Esophagus mucosa (tissue), 1 donor: ENCODE results near the gene BARD1. TPM values are rescaled to one million over a fixed set of nuclear protein-coding genes. Genes with fewer than 3 reads are reported as not detected.
"Not testable (repeated sequence)": the region's sequence is repeated elsewhere in the genome, so short reads cannot be mapped to it uniquely, and the experiment has no call there.

Source experiments
- ATAC-seq: fragments of 200-7000 bp; cut with Tn5 transposase; one replicate; pipeline ENCODE4 v1.9.1; 2020
- total RNA-seq: library from RNA; stranded (reverse); gene quantifications from one replicate; pipeline ENCODE4 v1.2.4, GENCODE V29; 2023
- donor health status: DM: yes; HTN: yes; CAD: no.

BARD1 gene
- total RNA-seq, 1 donor from 2014 or later: 18.5 TPM

DNA sequence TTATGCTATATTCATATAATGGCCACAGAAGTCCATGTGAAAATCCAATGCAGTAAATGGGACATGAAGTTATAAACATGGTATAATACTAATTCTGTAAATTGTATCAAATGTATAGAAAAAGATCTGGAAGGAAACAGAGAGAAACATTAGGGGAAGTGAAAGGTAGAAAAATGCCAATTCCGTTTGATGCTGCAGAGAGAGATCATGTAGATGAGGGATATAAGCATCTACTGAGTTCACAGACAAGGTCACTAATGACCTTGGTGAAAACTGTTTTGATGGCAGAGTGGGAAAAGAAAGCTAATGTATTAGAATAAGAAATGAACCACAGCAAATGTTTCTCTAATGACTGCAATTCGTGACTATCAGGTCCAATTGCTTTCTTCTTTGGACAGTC lies 56.0 kb downstream of the BARD1 start:
- no peak for ATAC-seq

DNA sequence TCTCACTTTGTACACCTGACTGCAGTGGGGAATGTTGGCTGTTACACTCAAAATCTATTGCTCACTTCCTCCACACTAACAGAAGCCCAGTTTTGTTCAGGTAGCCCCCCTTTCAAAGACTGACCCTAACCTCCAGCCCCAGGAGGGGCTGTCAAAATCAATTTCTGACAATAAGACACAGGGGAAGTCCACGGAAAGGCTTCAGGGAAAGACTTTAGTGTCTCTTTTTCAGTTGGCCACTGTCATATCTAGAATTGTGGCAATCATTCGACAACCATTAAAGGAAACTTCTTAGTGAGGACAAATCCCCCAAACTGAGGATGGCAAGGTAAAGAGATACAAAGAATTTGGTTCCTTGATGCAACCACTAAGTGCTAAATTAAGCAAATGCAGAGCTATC lies 59.0 kb downstream of the BARD1 start:
- ATAC-seq: no peak

DNA sequence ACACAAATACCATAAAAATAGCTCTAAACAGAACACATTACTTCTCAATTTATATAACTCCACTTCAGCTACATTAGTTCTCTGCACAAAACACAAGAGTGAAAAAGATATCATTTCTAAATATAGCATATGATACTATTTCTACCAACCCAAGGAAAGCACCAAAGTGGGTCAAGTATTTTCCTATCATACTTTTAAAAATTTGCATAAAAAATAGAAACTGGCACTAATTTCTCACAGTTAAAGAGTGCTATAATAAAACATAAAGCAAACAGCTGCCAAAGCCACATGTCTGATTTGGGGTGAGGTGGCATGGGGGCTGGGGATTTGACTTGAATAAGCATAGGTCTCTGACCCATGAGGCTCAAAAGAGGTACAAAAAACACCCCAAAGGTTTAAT lies 61.5 kb downstream of the BARD1 start:
- no peak for ATAC-seq

DNA sequence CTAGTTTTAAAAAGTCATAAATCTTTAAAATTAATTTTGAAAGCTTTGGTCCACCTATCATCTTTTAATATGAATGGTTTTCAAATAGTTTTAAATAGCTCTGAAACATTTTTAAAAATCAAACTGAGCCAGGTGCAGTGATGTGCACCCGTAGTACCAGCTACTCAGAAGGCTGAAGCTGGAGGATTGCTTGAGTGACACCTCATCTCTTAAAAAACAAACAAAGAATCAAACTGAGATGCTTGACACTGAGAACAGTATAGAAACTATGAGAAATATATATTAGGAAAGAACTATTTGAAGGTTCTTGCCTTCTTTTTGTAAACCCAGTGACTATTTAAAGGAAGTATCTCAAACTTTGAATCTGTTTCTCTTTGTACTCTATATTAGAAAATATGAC lies 67.4 kb downstream of the BARD1 start:
- ATAC-seq: no peak

DNA sequence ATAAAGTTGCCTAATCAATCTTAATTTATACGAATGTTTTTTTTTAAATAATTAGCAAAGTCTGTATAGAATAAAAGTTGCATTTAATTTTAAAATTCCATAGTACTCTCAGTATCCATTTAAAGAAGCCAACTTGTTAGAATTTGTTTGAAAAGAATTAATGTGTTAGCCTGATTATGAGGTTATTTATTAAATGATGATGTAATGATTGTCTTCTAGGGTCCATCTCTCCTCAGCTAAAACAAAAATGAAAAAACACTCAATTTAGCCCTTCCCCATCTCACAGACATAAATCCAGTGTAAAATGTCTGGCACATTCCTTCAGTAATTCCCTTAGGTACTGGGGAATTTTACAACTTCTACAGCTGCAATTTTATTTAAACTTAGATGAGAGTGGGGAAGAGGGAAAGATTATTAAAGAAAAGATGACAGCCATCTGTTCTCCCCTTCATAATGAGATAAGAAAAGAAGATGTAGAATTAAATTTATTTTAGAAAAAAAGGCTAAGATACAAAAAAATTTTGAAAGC lies 68.6 kb downstream of the BARD1 start:
- no peak for ATAC-seq

DNA sequence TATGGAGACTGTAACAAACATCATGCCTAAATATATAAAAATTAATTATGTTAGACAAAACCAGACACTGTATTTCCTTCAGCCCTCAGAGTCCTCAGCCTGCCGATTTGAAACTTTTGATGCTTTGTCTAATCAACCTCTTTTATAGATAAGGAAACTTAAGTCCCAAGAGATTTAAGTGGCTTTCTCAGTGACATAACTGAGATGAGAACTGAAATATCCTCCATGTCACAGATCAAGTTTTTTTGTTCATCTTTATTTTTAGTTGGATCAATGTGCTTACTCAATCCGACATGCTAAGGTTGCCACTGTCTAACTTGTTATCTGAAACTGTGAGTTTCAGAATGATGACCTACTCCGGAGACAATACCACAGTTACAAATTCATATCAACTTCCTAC lies 72.3 kb downstream of the BARD1 start:
- ATAC-seq: no peak

DNA sequence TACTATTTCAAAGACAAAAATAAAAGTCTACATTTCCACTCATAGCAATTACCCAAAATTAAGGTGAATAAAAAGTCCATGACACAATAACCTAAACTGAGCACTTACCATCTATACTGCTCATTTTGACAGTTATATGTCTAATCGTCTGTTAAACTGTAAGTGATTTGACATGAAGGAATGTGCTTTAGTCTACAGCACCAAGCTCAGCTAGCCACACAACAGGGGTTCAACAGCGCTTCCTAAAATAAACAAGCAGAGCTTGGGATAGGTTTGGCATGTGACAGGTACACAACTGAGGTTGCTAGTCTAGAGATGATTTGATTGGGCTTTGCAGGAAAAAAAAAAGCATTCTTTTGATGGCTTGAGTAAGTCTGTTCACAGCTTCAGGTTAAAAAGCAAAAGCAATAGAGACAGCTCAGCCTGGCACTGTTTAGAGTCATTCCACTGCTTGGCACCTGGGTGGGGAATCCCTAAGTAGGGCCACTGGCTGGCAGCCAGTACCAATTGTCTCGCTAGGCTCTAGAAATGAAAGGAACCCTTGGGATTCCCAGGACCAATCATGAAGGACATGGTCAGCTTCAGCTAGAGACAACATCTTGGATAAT lies 78.6 kb downstream of the BARD1 start:
- no peak for ATAC-seq

DNA sequence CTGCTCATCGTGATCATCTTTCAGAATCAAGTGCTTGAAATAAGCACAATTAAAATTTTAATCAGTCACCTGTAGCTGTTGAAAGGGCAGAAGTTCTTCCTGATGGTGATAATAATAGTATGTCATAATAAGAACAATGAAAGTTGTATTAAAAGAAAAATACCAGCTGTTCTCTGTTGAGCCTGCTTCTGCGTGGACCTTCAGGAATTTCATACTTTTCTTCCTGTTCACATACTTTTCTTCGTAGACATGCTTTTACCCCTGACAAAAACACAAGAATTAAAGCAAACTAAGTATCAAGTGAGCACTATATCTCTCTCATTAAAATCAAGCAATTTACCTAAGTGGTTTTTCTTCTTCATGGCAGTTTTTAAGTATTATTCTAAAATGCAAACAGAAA lies 79.2 kb downstream of the BARD1 start:
- ATAC-seq: no peak

DNA sequence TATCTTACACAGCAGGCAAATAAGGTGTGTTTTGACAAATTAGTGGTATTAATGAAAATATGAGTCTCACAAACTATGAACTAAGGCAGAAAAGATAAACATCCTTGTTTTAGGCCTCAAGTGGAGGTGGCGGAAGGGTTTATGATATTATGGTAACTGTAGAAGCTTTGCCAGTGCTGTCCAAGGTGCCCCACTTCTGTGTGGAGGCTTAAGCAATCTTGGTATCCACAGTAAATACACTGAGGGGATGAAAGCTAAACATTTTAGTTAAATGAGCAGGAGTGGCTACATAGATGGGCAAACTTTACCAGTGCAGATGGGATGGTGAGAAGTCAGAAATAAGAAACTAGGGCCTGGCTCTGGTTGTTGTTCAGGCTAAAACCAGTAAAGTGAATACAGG lies 84.7 kb downstream of the BARD1 start:
- ATAC-seq: no peak

DNA sequence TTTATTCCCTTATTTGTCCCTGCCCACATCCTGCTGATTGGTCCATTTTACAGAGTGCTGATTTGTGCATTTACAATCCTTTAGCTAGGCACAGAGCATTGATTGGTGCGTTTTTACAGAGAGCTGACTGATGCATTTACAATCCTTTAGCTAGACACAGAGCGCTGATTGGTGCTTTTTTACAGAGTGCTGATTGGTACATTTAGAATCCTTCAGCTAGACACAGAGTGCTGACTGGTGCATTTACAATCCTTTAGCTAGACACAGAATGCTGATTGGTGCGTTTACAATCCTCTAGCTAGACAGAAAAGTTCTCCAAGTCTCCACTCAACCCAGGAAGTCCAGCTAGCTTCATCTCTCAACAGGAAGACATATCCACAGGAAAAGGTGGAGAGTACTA lies 91.6 kb downstream of the BARD1 start:
- not testable (repeated sequence) for ATAC-seq

DNA sequence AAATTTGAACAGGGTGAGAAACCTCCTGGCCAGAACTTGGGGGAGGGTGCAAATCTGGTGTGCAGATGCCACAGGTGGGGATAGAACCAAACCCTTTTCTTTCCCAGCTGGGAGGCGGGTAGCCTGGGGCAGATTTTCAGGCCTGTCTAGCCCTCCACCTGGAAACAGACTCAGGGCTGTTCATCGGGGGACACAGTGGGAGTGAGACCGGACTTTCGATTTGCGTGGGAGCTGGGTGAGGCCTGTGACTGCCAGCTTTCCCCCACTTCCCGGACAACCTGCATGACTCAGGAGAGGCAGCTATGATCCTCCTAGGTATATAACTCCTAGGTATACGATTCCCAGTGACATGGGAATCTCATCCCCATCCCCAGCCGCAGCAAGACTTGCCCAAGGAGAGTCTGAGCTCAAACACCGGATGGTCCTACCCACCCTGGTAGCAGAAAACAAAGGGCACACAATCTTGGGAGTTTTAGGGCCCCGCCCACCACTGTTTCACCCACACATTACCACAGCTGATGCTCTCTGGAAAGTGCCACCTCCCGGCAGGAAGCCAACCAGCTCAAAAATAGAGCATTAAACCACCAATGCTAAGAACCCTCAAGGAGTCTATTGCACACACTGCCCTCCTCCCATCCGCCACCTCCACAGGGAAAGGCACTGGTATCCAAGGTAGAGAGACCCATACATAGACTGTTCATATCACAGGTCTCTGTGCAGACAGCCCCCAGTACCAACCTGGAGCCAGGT lies 92.5 kb downstream of the BARD1 start:
- ATAC-seq: no peak

DNA sequence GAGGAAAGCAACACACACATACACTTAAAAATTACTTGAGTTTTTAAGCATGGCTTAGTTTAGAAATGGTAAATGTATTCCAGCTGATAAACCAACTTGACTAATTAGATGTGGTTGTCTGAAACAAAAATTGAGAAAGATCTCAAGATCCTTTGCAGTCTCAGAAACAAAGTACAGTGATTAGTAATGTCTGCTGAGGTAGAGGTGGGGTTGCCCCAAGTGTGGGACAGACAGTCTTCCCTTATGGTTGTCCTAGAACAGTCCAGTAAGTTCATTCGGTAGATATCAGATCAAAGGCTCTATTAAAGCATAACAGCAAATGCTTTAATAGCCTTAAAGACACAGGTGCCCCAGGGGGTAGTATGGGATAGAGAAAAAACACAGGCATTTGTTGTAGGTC lies 94.5 kb downstream of the BARD1 start:
- no peak for ATAC-seq

DNA sequence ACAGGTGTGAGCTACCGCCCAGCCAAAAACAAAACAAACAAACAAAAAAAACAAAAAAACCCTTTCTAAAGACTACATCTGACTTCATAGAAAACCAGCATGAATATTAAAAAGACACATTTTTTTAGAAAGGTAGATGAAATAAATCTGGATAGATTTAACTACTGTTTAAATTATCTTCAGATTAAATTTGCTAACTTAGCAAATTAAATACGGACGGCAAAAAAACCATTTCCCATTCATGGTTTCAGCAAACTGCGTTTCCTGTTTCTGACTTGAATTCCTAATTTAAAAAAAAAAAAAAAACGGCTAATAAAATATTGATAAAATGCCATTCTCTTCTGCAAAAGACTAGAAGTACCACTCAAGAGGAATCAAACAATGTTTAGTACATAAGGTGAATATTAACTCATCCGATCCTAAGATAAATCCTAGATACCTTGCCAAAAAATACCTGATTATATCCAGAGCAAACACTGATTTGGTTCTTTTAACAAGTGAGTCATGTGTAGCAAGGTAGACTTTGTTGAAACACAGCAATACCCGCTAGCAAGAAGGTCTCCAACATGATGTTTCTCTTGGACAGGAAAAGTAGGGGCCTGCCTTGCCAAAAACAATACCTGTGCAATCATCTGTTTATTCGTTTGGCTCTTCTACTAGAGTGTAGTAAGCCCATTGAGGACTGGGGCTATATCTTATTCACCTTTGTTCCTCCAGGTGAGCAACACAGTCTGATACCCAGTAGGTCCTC lies 96.2 kb downstream of the BARD1 start:
- peak; percentile 65 for ATAC-seq

DNA sequence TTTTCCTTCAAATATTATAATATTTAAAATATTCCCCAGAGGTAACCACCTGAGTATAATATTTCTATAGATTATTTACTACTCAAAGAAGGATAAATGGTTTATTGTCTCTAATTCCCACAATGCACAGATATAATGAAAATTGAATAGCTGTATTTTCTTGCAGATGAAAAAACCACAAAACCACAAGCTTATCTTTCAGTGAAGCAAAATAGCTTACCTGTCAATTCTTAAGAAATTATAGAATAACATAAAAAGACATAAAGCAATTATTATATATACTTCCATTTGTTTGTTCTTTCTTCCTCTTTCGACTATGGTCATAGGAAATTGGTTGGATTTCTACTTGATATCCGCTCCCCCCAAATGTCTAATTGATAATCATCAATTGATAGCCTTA lies 98.8 kb downstream of the BARD1 start:
- ATAC-seq: no peak

DNA sequence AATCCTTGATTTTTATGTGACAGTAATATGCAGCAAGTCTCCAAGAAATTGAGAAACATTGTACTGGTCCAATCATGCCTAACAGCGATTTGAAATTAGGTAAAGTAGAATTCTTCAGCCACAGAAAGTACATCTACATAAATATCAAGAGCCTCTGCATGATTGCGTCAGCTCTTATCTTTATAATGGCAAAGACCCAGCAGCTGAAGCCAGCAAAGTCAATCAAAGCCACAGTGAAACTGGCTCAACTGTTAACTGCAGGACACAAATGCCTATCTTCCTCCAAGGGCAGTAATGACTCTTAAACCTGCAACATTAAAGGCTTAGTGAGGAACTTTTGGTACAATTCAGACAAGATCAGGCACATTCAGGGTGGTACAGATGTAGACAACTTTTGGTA lies 102.5 kb downstream of the BARD1 start:
- peak; percentile 43 for ATAC-seq

DNA sequence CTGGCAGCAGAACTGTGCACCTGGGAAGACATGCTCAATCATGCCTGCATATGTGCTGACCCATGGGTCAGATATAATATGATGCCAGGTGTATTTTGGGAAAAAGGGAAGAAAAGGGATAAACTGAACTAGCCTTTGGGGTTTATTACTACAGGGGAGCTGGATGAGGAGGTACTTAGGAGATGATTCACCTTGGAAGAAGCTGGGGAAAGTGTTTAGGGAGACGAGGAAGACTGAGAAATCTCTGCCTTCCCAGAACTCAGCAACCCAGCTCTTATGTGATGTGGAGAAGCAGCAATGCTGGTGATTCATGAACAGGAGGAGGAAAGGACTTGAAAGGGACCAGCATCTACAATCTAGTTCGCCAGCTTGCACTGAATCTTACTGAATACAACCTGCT lies 110.2 kb downstream of the BARD1 start:
- ATAC-seq: peak; percentile 58

DNA sequence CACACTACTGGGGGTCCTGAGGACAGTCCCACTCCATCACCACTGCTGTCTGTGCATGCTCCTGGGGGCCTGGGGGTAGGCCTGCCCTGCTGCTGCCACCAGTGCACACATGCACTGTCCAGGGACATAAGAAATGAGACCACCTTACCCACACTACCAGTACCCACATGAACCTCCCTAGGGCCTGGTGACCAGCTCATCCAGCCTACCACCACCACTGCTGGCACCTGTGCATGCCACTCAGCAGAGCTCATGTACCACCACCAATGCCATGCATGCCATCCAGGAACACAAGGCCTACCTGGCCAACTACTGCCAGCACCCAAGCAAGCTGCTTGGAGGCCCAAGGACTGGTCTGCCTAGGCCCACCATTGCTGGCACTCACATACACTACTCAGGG lies 112.8 kb downstream of the BARD1 start:
- no peak for ATAC-seq

DNA sequence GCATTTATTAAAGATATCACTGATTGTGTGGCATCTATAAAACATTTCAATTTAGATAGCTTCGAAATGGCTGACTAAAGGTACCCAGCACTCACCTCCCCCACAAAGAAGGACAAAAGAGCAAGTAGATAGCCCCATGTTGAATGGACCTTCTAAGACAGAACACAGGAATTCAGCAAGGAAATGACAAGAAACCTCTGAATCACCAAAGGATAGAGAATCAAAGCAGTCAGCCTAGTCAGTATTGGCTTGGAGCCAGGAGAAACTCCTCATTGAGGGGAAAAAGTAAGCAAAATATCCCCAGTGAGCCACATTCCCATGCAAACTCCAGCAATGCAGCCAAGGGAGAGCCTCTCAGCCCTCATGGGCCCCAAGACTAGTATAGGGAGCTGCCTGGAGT lies 113.7 kb downstream of the BARD1 start:
- ATAC-seq: no peak

DNA sequence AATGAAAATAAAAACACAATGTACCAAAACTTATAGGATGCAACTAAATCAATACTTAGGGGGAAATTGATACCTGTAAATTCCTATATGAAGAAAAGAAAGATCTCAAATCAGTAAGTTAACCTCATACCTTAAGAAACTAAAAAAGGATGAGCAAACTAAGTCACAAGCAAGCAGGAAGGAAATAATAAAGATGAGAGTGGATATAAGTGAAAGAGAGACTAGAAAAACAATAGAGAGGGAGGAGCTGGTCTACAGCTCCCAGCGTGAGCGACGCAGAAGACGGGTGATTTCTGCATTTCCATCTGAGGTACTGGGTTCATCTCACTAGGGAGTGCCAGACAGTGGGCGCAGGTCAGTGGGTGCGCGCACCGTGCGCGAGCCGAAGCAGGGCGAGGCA lies 125.9 kb downstream of the BARD1 start:
- ATAC-seq: peak; percentile 32

DNA sequence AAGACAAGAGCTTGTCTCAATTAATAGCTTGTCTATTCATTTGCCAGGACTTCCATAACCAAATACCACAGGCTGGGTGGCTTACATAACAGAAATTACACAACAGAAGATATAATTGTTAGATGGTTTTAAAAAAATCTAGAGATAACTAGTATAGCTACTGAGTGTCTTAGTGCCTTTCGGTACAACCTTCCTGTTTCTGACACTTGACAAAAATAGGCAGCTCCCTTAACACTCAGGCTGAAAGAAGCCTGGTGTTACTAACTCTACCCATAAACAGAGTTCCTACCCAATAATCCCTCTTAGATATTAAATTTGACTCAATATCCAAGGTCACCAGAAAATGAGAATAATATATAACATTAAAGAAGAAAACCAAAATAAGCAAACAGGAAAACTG lies 129.7 kb downstream of the BARD1 start:
- no peak for ATAC-seq

DNA sequence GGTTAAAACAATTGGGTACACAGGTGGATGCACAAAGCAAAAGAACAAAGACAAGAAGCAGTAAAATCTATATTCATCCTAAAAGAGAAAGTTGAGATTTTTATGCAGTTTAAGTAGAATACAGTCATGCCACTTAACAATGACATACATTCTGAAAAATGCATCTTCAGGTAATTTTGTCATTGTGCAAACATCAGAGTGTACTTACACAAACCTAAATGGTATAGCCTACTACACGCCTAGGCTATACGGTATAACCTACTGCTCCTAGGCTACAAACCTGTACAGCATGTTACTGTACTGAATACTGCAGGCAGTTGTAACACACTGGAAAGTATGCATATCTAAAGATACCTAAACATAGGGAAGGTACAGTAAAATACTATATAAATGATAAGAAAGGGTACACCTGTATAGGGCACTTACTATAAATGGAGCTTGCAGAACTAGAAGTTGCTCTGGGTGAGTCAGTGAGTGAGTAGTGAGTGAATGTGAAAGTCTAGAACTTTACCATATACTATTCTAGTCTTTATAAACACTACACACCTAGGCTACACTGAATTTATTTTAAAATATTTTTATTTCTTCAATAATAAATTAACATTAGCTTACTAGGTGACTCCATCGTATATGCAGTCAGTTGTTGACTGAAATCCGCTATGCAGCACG lies 132.9 kb downstream of the BARD1 start:
- ATAC-seq: no peak
